Testis (tissue), 2 donors: ENCODE measurements around the gene AGPAT2.

Source experiments
- POLR2A ChIP-seq: fragments of 450-650 bp; IDR thresholded peaks from one replicate; pipeline ENCODE4 v1.6.1; 2017; ENCODE audit warnings: antibody characterized with exemption, mild to moderate bottlenecking, moderate library complexity
- TF ChIP-seq, protein P1 (sequence below), 3 experiments: fragments of 450-650 bp in 2 of 3; fragments of 200-600 bp in 1 of 3; sonication (generic) in 1 of 3; IDR thresholded peaks; one replicate each; pipeline ENCODE4 v1.5.1; 2016 to 2019; ENCODE audit warnings: antibody characterized with exemption in 3 of 3, mild to moderate bottlenecking in 2 of 3, moderate library complexity in 1 of 3

DNA sequence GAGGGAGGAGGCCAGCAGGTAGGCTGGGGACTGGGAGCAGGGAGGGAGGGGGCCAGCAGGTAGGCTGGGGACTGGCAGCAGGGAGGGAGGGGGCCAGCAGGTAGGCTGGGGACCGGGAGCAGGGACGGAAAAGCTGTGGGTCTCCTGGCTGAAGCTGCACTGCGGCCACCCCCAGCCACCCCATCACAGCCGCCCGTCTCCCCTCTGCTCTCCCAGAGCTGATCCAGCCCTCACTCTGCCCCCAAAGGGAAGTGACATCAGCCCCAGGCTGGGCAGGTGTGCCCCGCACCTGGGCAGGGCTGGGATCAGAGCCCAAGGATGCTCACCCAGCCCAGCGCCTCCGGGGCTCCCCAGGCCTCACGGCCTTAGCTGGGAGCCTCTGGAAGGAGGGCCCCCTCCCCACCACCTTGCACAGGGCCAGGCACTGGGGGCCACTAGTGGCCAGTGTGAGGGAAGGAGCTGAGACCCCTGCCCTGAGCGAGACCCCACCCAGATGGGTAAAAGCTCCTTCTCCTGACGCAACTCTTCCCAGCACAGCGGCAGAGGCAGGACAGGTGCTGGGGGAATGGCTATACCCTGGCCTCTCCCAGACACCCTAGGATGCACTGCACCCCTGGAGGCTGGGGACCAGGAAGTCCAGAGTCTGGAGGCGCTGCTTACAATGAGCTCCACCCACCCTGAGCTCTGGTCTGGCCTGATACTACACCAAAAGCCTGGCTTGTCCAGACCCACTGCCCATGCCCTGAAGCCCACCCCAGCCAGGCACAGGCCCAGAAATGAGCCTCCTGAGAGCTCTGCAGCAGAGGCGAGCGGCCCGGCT, 11.6 kb downstream of the AGPAT2 start:
- TF ChIP-seq, protein P1, sequence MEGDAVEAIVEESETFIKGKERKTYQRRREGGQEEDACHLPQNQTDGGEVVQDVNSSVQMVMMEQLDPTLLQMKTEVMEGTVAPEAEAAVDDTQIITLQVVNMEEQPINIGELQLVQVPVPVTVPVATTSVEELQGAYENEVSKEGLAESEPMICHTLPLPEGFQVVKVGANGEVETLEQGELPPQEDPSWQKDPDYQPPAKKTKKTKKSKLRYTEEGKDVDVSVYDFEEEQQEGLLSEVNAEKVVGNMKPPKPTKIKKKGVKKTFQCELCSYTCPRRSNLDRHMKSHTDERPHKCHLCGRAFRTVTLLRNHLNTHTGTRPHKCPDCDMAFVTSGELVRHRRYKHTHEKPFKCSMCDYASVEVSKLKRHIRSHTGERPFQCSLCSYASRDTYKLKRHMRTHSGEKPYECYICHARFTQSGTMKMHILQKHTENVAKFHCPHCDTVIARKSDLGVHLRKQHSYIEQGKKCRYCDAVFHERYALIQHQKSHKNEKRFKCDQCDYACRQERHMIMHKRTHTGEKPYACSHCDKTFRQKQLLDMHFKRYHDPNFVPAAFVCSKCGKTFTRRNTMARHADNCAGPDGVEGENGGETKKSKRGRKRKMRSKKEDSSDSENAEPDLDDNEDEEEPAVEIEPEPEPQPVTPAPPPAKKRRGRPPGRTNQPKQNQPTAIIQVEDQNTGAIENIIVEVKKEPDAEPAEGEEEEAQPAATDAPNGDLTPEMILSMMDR (IDR thresholded peaks at IDR 0.05), result no peak
- TF ChIP-seq POLR2A, result no peak
